Stimulated activated CD4-positive, alpha-beta T cell treated with anti-CD3 and anti-CD28 coated beads, TNF-alpha, amount 100 ng/mL, for 4 hours (primary cell): ENCODE data around the gene BHLHE23.

Experiments used
- DNase-seq, 3 experiments: peaks; one replicate each; pipeline ENCODE4 v3.0.0-alpha.2; 2020; ENCODE audit warnings: low read depth in 3 of 3

The BHLHE23 gene

DNA sequence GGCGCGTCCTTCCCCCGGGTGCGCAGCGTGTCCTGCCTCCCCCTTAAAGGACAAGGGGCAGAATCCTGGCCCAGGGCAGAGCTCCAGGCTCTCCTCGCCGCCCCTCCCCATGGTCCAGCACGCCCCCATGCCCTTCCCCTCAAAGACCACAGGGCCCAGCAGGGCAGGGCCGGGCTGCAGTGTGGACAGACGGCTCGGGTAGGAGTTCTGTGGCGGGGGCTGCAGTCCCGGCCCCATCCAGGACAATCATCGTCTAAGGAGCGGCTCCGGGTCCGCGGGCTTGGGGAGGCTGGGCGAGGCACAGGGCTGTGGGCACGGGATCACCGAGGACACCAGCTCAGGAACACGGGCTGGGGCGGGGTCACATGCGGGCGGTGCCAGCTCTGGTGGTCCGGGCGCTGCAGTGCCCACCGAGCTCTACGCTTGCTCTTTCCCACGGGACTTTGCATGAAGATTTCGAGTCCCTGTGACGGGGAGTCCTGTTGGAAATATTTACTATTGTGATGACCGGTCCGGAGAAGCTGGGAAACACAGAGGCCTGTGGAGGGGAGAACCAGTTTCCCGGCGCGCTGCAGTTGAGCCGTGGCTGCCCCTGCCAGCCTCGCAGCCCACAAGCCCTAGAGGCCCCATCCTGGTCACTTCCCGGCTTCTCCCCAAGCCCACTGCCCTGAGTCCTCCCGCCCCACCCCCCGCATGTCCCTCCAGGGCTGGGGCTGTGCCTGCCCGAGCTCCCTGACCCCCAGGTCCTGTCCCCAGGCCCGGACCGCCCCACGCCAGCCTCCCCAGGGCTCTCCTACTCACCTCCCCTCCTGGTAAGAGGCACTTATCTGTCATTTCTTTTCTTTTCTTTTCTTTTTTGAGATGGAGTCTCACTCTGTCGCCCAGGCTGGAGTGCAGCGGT lies 33.7 kb downstream of the BHLHE23 start:
- DNase-seq: no peak

DNA sequence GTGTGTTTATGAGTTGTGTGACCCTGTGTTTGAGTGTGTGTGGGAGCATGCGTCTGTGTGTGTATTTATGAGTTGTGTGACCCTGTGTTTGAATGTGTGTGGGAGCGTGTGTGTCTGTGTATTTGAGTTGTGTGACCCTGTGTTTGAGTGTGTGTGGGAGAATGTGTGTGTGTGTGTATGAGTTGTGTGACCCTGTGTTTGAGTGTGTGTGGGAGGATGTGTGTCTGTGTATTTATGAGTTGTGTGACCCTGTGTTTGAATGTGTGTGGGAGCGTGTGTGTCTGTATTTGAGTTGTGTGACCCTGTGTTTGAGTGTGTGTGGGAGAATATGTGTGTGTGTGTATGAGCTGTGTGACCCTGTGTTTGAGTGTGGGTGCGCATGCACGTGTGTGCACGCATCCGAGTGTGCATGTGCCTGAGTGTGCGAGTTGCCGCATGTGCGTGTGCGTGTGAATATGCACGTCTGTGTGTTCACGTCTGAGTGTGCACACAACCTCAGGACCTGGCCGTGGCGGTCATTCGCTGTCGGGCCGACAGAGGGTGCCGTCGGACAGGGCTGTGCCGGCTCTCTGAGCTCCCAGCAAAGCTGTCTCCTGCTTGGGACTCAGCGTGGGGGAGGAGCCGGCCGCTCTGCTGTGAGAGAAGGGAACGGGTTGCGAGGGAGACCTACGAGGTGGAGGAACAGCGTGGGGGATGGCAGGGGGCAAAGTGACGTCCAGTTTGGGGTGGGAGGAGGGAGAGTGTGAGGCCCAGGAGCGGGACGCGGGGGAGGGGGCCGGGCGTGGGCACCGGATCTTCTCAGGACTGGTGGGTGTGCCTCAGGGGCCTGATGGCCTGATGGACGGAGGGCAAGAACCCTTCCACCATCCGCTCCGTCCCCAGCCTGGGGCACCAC lies 34.6 kb downstream of the BHLHE23 start:
- DNase-seq: peak; percentile 73 to 74 (median 73)

DNA sequence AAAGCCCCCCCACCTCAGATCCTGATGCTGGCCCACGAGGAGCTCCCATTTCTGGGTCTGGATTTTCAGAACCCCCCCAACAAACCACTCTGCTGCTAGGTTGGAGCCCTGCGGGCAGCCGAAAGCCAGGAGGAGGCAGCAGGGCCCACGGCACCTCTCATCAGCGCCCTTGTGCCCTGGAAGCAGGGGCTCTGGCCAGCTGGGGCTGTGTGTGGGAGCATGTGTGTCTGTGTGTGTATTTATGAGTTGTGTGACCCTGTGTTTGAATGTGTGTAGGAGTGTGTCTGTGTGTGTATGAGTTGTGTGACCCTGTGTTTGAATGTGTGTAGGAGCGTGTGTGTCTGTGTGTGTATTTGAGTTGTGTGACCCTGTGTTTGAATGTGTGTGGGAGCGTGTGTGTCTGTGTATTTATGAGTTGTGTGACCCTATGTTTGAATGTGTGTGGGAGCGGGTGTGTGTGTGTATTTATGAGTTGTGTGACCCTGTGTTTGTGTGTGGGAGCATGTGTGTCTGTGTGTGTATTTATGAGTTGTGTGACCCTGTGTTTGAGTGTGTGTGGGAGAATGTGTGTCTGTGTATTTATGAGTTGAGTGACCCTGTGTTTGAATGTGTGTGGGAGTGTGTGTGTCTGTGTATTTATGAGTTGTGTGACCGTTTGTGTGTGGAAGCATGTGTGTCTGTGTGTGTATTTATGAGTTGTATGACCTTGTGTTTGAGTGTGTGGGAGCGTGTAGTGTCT lies 35.4 kb downstream of the BHLHE23 start:
- no peak for DNase-seq

DNA sequence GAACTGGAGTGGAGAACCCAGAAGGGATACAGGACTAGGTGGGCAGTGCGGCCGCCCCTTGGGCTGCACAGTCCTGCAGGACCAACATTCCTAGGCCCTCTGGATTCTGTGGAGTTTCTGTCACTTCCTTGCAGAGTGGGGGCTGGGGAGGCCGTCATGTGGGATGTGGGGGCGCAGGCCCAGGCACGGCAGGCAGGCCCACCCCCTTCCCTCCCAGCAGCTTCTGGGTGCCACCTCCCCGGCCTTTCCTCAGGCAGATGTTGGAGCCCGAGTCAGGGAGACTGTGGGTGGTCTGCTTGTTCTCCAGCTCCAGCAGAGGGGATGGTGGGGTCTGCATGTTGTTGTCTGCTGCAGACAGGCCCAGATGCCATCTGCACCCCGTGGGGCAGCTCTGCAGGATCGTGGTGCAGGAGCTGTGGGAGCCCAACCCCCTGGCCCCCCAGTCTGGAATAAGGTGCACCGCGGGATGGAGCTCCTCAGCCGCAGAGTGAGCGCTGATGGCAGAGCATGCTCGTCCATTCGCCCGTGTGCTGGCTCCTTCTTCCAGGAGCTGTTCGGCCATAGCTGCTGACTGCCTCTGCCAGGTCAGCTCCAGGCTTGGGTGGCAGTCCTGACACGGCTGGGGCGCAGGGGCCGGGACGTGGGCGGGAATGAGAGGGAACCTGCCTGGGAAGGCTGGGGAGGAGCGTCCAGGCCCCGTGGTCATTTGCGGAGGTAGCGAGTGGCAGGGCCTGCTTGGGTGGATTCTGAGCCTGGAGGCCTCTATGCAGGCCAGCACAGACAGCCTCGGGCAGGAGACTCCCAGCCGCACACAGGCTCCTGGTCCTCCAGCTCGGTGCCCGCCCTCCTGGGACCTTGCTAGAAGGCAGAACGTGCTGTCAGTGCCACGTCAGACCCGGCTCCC lies 36.2 kb downstream of the BHLHE23 start:
- DNase-seq: no peak

DNA sequence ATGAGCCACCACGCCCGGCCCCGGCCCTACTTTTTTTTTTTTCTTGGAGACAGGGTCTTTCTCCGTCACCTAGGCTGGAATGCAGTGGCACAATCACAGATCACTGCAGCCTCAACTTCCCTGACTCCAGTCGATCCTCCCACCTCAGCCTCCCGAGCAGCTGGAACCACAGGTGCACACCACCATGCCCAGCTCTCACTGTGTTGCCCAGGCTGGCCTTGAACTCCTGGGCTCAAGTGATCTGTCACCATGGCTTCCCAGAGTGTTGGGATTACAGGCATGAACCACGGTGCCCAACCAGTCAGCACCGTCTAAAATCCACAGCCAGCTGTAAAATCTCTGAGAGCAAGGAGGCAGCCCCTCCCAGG lies 36.8 kb downstream of the BHLHE23 start:
- DNase-seq: no peak

DNA sequence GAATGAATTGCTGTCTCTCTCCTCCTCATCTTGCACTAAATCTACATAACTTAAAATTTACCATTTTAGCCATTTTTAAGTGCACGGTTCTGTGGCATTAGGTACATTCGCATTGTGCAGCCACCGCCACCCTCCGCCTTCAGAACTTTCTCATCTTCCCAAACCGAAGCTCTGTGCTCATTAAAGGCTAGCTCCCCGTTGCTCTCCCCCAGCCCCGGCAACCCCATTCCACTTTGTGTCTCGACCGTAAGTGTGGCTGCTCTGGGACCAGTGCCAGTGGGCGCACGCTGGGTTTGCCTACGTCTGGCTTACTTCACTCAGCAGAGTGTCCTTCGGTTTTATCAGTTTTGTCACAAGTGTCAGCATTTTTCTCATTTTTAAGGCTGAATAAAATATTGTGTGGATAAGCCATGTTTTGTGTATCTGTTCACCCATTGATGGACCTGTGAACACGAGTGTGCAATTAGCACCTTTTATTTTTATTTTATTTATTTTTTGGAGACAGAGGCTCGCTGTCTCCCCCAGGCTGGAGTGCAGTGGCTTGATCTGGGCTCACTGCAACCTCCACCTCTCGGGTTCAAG lies 37.5 kb downstream of the BHLHE23 start:
- no peak for DNase-seq

DNA sequence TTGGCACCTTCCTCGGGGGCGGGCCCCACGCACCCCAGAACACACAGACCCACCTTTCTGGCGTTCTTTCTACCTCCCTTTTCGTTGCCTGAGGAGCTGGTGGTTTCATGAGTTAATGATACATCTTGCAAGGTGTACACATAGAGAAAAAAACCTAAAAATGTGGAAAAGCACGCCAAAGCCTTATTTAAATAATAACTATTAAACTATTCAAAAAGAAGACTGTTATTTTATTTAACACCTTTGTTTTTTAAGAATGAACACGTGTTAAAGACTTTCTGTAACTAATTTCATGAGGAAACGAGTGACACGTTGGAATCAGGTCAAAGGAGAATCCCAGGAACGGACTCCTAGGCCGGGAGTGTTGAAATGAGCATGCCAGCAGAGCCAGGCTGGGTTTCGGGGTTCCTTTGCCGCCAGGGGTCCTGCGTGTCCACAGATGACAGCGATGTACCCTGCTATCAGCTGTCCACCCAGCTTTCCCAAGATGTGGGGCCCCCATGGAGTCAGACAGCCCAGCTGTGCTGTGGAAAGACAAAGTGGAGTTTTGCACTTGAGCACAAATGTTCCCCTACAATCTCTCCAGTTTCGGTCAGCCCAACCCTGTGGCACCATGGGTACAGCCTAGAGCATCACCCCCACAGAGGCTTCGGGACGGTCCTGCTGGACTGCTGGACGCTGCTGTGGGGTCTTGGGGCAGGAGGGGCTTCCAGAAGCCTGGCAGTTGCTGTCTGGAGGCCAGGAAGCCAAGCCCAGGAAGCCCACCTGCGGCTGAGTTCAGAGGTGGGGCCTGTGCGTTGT lies 38.2 kb downstream of the BHLHE23 start:
- DNase-seq: no peak

DNA sequence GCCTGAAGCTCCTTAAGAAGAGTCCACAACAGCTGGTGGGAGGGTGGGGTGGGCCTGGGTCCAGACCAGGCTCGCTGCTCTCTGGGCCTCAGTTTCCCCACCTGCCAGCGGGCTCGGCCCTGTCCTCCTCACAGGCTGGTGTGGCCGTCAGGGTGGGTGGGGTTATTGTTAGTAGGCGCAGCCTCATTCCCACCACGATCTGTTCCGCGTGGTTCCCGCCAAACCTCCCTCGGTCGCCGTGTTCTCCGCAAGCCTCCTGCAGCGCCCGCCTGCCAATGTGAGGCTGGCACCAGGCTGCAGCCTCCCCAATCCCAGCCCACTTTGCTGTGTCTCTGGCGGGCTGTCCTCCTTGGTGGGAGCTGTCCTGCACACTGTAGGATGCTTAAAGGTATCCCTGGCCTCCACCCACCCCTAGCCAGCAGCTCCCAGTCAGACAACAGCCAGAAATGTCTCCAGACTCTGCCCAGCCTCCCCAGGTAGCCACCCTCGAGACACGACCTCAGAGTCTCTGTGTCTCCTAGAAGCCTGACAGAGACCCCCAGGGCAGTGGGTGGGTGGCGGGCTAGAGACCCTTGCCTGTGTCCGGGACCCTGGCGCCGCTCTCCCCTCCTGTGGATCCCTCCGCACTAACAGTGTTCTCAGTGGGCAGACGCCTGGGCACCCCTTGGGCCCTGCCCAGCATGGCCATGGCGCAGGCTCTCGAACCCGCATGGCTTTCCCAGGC lies 39.0 kb downstream of the BHLHE23 start:
- DNase-seq: no peak

DNA sequence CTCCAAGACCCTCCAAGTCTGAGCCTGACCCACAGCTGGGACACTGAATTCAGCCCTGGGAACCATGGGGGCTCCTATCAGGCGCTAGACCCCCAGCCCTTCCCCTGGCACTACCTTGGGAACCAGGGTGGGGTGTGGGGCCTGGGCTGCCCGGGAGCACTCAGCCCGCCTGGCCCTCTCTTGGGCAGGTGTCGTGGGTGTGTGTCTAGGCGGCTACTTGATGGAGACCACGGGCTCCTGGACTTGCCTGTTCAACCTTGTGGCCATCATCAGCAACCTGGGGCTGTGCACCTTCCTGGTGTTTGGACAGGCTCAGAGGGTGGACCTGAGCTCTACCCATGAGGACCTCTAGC lies 39.6 kb downstream of the BHLHE23 start:
- no peak for DNase-seq

DNA sequence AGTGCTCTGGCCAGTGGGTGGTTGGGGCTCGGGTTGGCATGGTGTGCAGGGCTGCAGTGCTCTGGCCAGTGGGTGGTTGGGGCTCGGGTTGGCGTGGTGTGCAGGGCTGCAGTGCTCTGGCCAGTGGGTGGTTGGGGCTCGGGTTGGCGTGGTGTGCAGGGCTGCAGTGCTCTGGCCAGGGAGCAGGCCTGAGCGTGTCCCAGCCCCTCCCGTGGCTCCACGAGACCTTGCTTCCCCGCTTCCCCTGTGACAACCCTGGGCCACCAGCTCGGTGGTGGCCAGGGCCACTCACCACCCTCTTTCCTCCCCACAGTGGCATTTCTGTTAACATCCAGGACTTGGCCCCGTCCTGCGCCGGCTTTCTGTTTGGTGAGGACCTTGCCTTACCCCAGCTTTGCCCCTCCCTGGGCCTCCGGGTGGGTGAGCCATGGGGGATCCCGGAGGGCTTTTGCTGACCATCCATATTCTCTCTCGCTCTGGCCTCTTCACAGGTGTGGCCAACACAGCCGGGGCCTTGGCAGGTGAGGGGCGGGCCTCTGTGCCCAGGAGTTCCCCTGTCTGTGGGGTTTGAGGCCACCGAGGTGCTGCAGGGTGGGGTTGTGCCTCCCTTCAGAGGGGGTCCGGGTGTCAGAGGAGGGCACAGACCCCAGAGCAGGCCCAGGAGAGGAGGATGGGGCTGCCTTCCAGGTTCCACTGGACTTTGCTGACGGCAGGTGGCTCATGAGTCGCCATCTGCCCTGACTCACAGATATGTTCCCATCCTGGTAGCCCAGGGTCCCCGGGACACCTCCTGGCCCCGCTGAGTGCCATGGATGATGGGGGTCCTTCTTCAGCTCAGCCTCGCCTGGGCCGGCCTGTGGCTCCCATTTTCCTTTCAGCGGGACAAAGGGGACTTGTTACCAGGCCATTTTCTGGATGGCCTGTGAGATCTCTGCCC lies 40.3 kb downstream of the BHLHE23 start:
- no peak for DNase-seq

DNA sequence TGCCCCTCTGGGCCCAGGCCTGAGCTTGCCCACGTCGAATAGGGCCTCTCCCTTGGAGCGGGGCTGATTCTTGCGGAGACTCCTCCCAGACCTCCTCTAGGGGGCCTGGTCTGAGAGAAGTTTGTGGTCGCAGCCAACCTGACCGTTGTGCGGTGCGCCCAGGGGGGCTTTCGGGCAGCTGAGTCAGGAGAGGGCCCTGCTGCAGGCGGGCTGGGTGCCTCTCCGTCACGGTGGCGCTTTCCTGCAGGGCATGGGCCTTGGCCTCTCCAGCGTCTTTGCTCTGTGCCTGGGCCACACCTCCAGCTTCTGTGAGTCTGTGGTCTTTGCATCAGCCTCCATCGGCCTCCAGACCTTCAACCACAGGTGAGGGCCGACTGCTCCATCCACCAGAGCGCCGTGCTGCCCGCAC lies 41.4 kb downstream of the BHLHE23 start:
- DNase-seq: no peak

DNA sequence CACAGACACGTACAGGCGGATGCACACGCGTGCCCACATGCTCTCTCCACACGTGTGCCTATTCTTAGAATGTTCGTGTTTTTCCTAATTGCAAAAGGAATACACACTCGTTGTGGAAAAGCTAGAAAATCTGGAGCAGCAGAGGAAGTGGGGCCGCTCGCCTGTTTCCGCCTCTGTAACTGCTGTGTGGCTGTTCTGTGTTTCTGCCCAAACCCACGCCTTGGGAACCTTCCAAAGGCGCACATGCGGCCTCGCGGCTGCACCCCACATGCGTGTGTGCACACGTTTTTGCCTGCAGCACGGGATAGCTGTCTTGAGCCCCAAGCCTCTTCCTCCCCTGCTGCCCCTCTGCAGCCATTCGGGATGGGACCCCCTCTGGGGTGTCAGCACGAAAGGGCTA lies 42.1 kb downstream of the BHLHE23 start:
- no peak for DNase-seq

DNA sequence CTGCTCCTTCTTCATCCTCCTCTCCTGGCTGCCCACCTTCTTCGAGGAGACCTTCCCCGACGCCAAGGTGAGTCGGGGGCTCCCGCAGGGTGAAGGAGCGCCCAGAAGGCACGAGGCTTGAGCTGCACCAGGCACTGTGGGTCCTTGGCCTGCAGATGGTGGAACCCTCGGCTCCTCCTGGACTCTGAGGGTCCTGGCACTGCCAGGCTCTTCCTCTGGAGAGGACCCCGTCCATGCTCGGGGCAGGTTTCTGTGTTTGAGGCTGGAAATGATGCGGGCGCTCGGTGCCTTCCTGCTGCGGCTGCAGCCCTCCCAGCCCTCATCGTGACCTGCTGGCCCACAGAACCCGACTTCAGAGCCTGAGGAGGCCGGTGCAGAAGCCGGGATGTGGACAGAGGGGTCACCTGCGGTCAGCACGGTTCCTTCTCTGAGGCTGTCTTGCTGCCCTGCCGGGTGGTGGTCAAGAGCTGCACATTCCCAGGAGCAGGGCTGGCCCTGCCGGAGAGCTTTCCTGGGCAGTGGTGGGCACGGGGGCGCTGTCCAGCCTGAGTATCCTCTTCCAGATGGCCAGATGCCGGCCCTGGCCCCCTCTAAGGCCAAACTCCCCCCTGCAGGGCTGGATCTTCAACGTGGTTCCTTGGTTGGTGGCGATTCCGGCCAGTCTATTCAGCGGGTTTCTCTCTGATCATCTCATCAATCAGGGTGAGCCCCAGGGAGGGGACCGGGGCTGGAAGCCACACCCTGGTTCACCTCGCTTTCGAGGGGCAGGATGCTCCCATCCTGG lies 43.0 kb downstream of the BHLHE23 start:
- no peak for DNase-seq

DNA sequence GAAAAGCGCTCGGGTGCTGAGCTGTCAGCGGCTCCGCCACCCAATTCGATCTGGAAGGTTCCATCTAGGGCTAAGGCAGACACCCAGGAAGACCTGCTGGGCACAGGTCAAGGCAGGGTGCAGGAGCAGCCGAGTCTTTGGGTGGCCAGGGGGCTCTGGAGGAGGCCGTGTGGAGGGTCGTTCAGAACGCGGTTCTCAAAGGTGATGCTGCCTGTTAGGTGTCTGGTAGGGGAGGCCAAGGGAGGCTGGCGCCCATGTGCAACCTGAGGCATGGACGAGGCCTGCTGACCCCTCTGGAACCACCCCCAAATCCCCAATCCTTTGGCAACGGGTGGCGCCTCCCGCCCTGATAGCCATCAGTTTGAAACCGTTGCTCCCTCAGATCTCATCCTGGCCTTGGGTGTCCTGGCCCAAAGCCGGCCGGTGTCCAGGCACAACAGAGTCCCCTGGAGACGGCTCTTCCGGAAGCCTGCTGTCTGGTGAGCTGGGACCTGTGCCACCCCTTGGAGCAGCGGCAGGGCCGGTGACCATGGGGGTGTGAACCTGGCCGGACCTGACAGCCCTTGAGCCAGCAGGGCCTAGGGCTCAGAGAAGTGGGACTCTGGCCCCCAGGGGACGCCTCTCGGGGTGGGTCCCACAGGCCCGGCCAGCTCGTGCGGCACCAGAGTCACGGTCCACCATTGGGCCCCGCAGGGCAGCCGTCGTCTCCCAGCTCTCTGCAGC lies 43.7 kb downstream of the BHLHE23 start:
- DNase-seq: no peak

DNA sequence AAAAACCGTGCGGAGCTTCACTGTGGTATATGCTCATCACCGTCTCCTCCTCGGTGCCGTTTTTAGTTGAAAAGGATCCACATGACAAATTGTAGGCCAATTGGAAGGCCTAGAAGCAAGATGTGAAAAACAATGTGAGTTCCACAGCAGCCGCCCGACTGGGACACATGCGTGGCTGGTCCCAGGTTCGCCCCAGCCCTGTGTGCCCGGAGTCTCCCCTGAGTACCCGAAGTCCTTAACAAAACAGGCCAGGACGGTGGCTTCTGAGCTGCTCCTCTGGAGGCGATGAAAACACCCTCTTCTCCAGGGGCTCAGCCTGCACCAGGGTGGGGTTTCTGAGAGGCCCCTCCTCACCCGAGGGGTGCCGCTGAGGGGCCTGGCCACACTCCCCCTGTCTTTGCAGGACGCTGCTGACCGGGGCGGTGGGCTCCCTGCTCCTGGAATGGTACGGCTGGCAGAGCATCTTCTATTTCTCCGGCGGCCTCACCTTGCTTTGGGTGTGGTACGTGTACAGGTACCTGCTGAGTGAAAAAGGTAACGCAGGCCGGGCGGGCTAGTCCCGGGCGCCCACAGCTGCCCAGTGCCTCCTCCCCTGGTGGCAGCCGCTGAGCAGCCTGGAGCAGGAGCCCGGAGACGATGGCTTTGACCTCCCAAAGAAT lies 44.4 kb downstream of the BHLHE23 start:
- no peak for DNase-seq

DNA sequence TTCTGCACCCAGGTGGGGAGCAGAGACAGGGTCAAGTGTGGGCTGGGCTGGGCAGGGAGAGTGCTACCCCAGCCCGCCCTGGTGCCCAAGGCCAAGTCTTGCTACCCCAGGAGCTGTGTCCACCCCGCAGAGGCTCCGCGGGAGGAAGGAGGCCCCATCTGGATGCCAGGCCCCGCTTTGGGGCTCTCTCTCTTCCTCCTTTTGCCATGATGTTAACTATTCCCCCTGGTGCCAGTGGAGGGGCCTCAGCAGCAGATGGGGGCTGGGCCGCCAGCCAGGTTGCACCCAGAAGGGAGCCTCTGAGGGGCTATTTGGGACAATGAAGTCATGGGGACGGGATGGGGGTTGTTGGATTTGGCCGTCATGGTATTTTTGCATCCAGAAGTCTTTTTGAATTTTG lies 45.0 kb downstream of the BHLHE23 start:
- DNase-seq: no peak
